22Rv1 (cell line): Measurements from ENCODE around the gene CPT1A.

ENCODE experiments used
- H3K27ac ChIP-seq: fragments of 450-650 bp; 2 replicates; pipeline ENCODE4 v1.5.1; 2017
- ZFX ChIP-seq: fragments of 450-650 bp; IDR thresholded peaks from 2 replicates; pipeline ENCODE4 v1.6.1; 2017; ENCODE audit warnings: antibody characterized with exemption, borderline replicate concordance
- TF ChIP-seq, protein P1 (sequence below): fragments of 450-650 bp; IDR thresholded peaks from 2 replicates; pipeline ENCODE4 v1.5.1; 2017; ENCODE audit warnings: mild to moderate bottlenecking

The CPT1A gene

DNA sequence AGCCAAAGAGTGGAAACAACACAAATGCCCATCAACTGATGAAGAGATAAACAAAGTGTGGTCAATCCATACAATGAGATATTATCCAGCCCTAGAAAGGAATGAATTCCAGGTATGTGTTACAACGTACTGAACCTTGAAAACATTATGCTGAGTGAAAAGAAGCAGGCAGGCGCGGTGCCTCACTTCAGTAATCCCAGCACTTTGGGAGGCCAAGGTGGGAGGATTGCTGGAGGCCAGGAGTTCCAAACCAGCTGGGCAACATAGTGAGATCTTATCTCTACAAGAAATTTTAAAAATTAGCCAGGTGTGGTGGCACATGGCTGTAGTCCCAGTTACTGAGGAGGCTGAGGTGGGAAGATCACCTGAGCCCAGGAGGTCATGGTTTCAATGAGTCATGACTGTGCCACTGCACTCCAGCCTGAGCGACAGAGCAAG, 65.7 kb downstream of the CPT1A start:
- H3K27ac ChIP-seq = no peak overlapping the region
- TF ChIP-seq, protein P1, sequence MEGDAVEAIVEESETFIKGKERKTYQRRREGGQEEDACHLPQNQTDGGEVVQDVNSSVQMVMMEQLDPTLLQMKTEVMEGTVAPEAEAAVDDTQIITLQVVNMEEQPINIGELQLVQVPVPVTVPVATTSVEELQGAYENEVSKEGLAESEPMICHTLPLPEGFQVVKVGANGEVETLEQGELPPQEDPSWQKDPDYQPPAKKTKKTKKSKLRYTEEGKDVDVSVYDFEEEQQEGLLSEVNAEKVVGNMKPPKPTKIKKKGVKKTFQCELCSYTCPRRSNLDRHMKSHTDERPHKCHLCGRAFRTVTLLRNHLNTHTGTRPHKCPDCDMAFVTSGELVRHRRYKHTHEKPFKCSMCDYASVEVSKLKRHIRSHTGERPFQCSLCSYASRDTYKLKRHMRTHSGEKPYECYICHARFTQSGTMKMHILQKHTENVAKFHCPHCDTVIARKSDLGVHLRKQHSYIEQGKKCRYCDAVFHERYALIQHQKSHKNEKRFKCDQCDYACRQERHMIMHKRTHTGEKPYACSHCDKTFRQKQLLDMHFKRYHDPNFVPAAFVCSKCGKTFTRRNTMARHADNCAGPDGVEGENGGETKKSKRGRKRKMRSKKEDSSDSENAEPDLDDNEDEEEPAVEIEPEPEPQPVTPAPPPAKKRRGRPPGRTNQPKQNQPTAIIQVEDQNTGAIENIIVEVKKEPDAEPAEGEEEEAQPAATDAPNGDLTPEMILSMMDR = no peak
- no peak for TF ChIP-seq ZFX

DNA sequence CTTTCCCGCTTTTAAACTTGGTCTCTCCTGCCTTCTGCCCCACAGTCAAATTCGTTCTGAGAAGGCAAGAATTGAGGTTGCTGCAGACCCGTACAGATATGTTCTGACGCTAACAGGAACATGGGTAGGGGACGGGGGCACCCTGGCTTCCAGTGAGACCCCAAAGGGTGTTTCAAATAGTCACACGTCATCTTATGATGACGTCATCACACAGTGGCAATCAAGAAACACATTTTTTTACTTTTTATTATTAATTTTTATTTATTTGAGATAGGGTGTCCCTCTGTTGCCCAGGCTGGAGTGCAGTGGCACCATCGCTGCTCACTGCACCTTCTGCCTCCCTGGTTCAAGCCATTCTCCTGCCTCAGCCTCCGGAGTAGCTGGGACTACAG, 67.5 kb downstream of the CPT1A start:
- TF ChIP-seq, protein P1 = no peak
- TF ChIP-seq ZFX = no peak
- H3K27ac ChIP-seq = no peak overlapping the region

DNA sequence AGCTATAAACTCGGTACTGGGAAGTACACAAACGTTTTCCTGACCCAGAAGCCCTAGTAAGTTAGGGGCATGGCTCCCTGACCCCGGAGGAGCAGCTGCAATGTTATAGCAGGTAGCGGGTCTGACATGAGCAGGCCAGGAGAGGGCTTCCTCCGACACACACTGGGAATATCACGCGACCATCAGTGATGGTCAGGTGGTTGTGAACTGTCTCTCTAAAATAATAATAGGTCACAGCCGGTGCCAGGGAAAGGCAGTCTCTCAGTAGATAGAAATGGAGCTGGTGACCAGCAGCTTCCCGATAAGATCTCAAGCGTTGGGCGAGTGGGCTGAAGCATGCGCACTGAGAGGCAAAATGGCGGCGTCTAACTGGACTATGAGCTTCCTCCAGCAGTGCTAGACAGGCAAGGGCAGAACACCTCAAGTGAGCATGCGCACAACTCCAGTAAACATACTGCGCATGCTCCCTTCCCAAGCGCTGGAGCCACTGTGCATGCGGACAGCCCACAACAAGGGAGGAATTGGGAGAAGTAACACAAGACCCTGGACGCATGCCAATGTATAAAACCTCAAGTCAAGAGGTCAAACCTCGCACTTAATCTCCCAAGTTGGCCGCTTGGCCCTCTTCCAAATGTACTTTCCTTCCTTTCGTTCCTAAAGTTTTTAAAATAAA, 68.1 kb downstream of the CPT1A start:
- TF ChIP-seq, protein P1 = no peak
- TF ChIP-seq ZFX = no peak
- H3K27ac ChIP-seq = no peak overlapping the region

DNA sequence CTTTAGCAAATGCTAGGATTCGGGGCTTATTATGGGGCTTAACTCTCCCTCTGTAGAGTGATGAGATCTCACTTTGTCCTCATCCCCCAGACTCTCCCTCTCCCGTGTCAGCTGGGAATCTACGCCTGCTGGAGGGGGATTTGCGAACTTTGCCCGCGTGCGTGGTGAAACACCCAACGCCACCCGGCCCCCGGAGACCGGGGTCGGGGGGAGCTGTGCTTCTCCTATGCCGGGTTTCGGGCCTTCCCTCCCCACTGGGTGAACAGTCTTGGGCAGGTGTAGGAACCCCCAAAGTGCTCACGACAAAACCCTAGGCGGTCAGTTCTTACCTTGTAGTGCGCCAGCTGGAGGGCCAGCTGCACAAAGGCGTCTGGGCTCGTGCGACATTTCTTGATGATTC, 68.8 kb downstream of the CPT1A start:
- H3K27ac ChIP-seq = no peak overlapping the region
- TF ChIP-seq, protein P1 = no peak
- TF ChIP-seq ZFX = no peak

DNA sequence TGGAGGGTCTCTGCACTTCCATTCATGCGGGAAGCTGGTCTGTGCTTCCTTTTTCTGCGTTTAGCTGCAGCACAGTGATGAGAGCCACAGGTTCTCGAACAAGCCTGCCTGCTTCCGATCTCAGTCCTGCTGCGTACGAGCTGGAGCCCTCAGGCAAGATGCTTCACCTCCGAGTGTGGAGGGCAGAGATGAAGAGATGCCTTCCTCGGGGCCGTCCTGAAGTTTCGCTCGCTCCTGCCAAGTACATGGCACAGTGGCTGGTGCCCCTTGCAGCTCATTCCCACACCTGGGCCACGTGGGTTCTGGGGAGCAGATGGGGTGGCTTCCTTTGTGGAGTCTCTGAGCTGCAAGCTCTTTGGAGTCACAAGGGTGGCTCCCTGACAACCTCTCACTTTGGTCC, 70.9 kb downstream of the CPT1A start:
- no peak overlapping the region for H3K27ac ChIP-seq
- TF ChIP-seq, protein P1 = no peak
- TF ChIP-seq ZFX = no peak

DNA sequence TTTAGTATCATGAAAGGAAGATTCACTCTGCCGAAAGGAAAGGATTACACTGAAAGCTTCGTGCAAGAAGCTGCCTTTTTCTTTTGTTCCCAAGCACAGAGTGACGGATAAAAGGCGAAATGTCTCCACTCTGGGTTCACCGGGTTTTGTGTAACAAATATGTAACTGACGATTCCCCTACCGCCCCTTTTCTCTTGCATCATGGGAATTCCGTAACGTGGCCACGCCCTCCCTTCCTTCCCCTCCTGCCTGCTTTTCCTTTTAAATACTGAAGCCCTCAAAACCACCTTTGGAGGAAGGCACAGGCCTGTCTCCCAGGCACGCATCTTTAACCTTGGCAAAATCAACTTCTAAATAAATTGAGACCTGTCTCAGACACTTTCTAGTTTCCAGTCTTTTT, 74.0 kb downstream of the CPT1A start:
- no peak overlapping the region for H3K27ac ChIP-seq
- TF ChIP-seq, protein P1 = no peak
- no peak for TF ChIP-seq ZFX

DNA sequence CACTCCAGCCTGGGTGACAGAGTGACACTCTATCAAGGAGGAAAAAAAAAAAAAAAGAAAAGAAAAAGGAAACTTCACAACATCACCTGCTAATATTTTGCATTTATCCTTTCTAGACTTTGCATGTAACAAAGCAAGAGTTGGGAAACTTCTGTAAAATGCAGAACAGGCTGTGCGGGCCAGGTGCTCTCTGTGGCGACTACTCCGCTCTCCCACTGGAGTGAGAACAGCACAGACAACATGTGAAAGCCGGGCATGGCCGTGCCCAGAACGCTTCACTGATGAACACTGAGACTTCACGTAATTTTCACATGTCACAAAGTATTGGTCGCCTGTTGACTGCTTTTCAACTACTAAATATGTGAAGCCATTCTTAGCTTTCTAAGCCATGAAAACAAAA, 74.9 kb downstream of the CPT1A start:
- no peak overlapping the region for H3K27ac ChIP-seq
- no peak for TF ChIP-seq ZFX
- TF ChIP-seq, protein P1 = no peak
